ENCODE measurements around the gene ZNF425. TPM values are rescaled to one million over a fixed set of nuclear protein-coding genes. Genes with fewer than 3 reads are reported as not detected.
A peak's percentile ranks its signal among the peaks of the same experiment; 100 is the strongest.
"Not testable (repeated sequence)": the region's sequence is repeated elsewhere in the genome, so short reads cannot be mapped to it uniquely, and the experiment has no call there.

ZNF425 gene
- total RNA-seq, 6 donors from 2014 or later, result 1.4 to 3.1 (median 1.8) TPM

DNA sequence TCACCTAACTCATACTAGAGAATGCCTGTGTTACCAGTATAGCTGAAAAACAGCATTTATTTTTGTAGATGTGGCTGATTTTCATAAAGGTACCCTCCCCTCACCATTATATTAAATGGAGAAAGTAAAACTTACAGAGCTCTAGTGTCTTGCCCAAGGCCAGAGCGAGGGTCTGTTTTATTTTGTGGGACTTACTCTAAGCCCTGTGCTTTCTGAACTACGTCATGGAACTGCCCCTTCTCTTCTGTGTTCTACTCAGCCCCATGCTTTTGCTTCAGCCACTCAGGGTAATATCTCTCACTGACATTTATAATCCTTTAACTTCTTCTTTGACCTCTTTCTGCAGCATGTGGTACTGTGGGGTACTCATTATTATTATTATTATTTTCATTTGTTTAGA lies 25.3 kb downstream of the ZNF425 start:
- no peak overlapping the region for H3K4me3 ChIP-seq
- H3K27ac ChIP-seq, result no peak overlapping the region
- ATAC-seq (ENCODE audit: low FRiP score in 2 of 2), result no peak
- no peaks in the 10 kb centered on the region for H3K9me3 ChIP-seq
- no peaks in the 10 kb centered on the region for H3K27me3 ChIP-seq
- no peak for DNase-seq
- peaks cover 0 to 8% (median 0%) of the 10 kb centered on the region in 4 donors for H3K36me3 ChIP-seq
- no peaks in the 10 kb centered on the region for H3K4me1 ChIP-seq
- TF ChIP-seq, protein P1, sequence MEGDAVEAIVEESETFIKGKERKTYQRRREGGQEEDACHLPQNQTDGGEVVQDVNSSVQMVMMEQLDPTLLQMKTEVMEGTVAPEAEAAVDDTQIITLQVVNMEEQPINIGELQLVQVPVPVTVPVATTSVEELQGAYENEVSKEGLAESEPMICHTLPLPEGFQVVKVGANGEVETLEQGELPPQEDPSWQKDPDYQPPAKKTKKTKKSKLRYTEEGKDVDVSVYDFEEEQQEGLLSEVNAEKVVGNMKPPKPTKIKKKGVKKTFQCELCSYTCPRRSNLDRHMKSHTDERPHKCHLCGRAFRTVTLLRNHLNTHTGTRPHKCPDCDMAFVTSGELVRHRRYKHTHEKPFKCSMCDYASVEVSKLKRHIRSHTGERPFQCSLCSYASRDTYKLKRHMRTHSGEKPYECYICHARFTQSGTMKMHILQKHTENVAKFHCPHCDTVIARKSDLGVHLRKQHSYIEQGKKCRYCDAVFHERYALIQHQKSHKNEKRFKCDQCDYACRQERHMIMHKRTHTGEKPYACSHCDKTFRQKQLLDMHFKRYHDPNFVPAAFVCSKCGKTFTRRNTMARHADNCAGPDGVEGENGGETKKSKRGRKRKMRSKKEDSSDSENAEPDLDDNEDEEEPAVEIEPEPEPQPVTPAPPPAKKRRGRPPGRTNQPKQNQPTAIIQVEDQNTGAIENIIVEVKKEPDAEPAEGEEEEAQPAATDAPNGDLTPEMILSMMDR (IDR thresholded peaks at IDR 0.05), result no peak
- TF ChIP-seq POLR2A (IDR thresholded peaks at IDR 0.05) (no peak), POLR2AphosphoS5 (IDR thresholded peaks at IDR 0.05) (no peak), EP300 (IDR thresholded peaks at IDR 0.05) (no peak)
- 95 to 100% methylated on average over 2 of the region's 2 CpGs for whole genome bisulfite sequencing, 2 donors

- DNase-seq (no peak), ATAC-seq (ENCODE audit: low FRiP score in 2 of 2) (no peak)
- Histone ChIP-seq H3K9me3 (no peaks in the 10 kb centered on the region), H3K36me3 (peaks cover 0 to 4% (median 0%) of the 10 kb centered on the region in 4 donors), H3K4me3 (no peak overlapping the region), H3K27ac (no peak overlapping the region), H3K27me3 (no peaks in the 10 kb centered on the region), H3K4me1 (no peaks in the 10 kb centered on the region)
- no peak for TF ChIP-seq EP300 (IDR thresholded peaks at IDR 0.05)
- TF ChIP-seq, protein P1 (IDR thresholded peaks at IDR 0.05), result no peak
- no peak for TF ChIP-seq POLR2AphosphoS5 (IDR thresholded peaks at IDR 0.05)
- TF ChIP-seq POLR2A (IDR thresholded peaks at IDR 0.05), result no peak
- WGBS, 2 donors, result 86 to 90% methylated on average over 6 of the region's 6 CpGs
Observed at GRCh38 chr7:149099058-149099457, 27.1 kb downstream of the ZNF425 start.

GRCh38 chr7:149097088-149097487 lies 29.0 kb downstream of the ZNF425 start:
- Histone ChIP-seq H3K9me3 (no peaks in the 10 kb centered on the region), H3K27ac (no peak overlapping the region), H3K4me3 (no peak overlapping the region), H3K36me3 (no peaks in the 10 kb centered on the region), H3K4me1 (peaks cover 0 to 2% (median 0%) of the 10 kb centered on the region in 4 donors), H3K27me3 (no peaks in the 10 kb centered on the region)
- WGBS, 2 donors, result 72 to 81% methylated on average over 4 of the region's 4 CpGs
- no peak for DNase-seq
- TF ChIP-seq POLR2AphosphoS5 (IDR thresholded peaks at IDR 0.05) (no peak), POLR2A (IDR thresholded peaks at IDR 0.05) (no peak), EP300 (IDR thresholded peaks at IDR 0.05) (no peak)
- TF ChIP-seq, protein P1 (IDR thresholded peaks at IDR 0.05), result no peak
- no peak for ATAC-seq (ENCODE audit: low FRiP score in 2 of 2)

DNA sequence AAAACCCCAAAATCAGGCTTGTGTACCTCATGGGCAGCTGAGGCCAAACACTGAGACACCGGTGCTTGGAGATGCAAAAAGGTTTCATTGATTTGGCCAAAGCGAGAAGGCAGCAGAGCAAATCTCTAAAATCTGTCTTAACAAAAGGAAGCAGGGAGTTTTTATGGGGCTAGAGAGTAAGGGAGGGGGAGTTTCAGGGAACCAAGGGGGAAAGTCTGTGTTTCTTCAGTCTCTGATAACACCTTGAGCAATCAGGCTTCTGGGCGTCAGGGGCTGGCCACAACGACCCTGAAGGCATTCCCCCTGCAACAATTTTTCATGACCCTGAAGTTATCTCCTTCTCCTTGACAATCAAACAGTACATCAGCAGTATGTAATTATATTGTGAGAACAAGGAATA lies 32.9 kb downstream of the ZNF425 start:
- DNase-seq (no peak), ATAC-seq (ENCODE audit: low FRiP score in 2 of 2) (no peak)
- no peaks in the 10 kb centered on the region for H3K36me3 ChIP-seq
- no peak overlapping the region for H3K27ac ChIP-seq
- TF ChIP-seq POLR2A (IDR thresholded peaks at IDR 0.05), result no peak
- TF ChIP-seq EP300 (IDR thresholded peaks at IDR 0.05), result no peak
- TF ChIP-seq, protein P1 (IDR thresholded peaks at IDR 0.05), result no peak
- no peak for TF ChIP-seq POLR2AphosphoS5 (IDR thresholded peaks at IDR 0.05)
- no peak overlapping the region for H3K4me3 ChIP-seq
- H3K27me3 ChIP-seq, result no peaks in the 10 kb centered on the region
- no peaks in the 10 kb centered on the region for H3K9me3 ChIP-seq
- 63 to 67% methylated on average over 4 of the region's 4 CpGs for WGBS, 2 donors
- H3K4me1 ChIP-seq, result peaks cover 7 to 18% (median 11%) of the 10 kb centered on the region in 4 donors

DNA sequence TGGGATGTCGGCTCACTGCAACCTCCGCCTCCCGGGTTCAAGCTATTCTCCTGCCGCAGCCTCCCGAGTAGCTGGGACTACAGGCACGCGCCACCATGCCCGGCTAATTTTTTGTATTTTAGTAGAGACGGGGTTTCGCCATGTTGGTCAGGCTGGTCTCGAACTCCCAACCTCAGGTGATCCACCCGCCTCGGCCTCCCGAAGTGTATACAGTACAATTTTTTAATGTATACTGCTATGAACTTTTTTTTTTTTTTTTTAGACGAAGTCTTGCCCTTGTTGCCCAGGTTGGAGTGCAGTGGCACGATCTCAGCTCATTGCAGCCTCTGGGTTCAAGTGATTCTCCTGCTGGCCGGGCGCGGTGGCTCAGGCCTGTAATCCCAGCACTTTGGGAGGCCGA lies 33.9 kb downstream of the ZNF425 start:
- H3K9me3 ChIP-seq; H3K36me3 ChIP-seq; H3K27me3 ChIP-seq; H3K4me3 ChIP-seq; ATAC-seq (ENCODE audit: low FRiP score in 2 of 2): not testable (repeated sequence)
- WGBS, 2 donors, result 95 to 99% methylated on average over 17 to 20 of the region's 20 CpGs
- Histone ChIP-seq H3K27ac (peak overlapping the region in 3 of 4 donors; percentile 93 to 98 (median 94)), H3K4me1 (peaks cover 7 to 18% (median 11%) of the 10 kb centered on the region in 4 donors)
- peak in 1 of 2 donors; percentile 50 for DNase-seq

Measured in upper lobe of left lung (tissue), 6 donors.